Right cardiac atrium (tissue), 5 donors: ENCODE results near the gene BRD4. TPM values are rescaled to one million over a fixed set of nuclear protein-coding genes. Genes with fewer than 3 reads are reported as not detected.

Experiments used
- ATAC-seq, 2 donors: fragments of 200-7000 bp; cut with Tn5 transposase; one replicate each; pipeline versions ENCODE4 v1.8.0 to v1.9.1; 2020; ENCODE audit warnings: moderate library complexity in 2 of 2, mild to moderate bottlenecking in 1 of 2
- DNase-seq, 3 donors: peaks; one replicate each; pipeline ENCODE4 v3.0.0-alpha.2; 2020
- H3K27ac ChIP-seq: one replicate; pipeline ENCODE4 v1.5.1; 2013; ENCODE audit warnings: mild to moderate bottlenecking, low read length, control low read depth, moderate library complexity
- H3K27me3 ChIP-seq: one replicate; pipeline ENCODE4 v1.6.1; 2013; ENCODE audit not compliant: control insufficient read depth, insufficient read depth
- H3K4me1 ChIP-seq: one replicate; pipeline ENCODE4 v1.6.1; 2013; ENCODE audit warnings: low read length; ENCODE audit not compliant: control insufficient read depth, insufficient read depth
- H3K4me3 ChIP-seq: one replicate; pipeline ENCODE4 v1.5.1; 2013; ENCODE audit warnings: low read length, control low read depth
- H3K9me3 ChIP-seq: one replicate; pipeline ENCODE4 v1.6.1; 2013; ENCODE audit warnings: low read length; ENCODE audit not compliant: control insufficient read depth
- WGBS: extraction: QIAGEN DNeasy Blood & Tissue Kit; methylation state at CpG from one replicate; pipeline ENCODE4 v1.1.7; 2013; 5-methylcytosine and 5-hydroxymethylcytosine counted together
- intact Hi-C, 4 donors: fragments of 100-400 bp; cut with DNase I; formaldehyde crosslinking; loops; one replicate each; pipeline versions ENCODE4 v1.11.0 to v1.14.0; 2022 to 2023
- polyA plus RNA-seq: library from polyadenylated mRNA; stranded (reverse); fragments of 200-250 nt; gene quantifications from one replicate; pipeline ENCODE4 v1.2.3, GENCODE V29; 2013
- total RNA-seq, 4 donors: library from RNA; stranded (reverse); fragmentation: NEBNext Ultra II Directional; extraction: Animal tissue kit (Norgen Biotek cat#: 25700); gene quantifications; one replicate each; pipeline ENCODE4 v1.2.1, GENCODE V29; 2021
- donor health status: healthy with polysubstance abuse.
- donor health status: DM: no; HTN: yes; CAD: no.
- donor health status: DM: no; HTN: no; CAD: no.
- donor health status: DM: no; HTN: yes; CAD: no; lungs with severe emphysema.
- donor health status: DM: yes; HTN: yes; CAD: no.

BRD4 gene
- total and polyA plus RNA-seq, 5 donors: 29.6 to 62.8 (median 56.6) TPM

DNA sequence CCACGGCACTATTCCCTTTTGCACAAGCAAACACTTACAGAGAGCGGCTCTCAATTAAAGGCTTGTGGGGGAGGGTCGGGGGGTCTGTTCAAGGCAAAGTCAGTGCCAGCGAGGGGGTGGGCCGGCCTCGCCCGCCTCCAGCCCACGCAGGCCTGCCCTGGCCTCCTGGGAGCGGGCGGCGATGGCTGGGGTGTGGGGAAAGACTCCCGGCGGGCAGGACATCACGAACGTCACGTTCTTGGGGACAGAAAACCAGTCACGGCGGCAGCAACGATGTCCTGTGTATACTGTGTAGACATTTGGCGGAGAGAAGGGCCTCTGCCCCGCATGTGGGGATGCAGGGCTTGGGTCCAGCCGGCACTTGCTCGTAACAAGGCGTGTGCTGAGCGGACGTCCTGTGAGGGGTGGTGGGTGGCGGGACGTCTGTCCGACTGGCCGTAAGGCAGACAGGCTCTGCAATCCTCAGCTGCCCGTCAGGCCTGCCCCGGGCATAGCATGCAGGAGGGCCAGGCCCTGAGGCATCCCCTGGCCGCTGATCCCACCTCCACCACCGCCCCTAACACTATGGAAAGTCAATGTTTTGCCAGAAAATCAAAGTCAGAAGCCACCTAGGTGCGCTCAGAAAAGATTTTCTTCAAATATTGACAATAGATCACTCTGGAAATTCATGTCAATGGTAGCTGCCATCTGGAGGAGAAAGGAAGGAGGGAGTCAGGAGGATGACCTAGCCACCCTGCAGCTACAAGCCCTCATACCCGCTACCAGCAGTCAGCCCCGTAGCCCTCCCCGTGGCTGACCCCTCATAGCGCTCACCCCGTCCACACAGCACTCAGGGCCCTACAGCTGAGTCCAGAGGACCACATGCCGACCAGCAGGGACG, 94.3 kb downstream of the BRD4 start:
- no peaks in the 10 kb centered on the region for H3K9me3 ChIP-seq
- WGBS: 86% methylated on average over 42 of the region's 42 CpGs
- H3K27me3 ChIP-seq: no peaks in the 10 kb centered on the region
- no peak overlapping the region for H3K27ac ChIP-seq
- ATAC-seq (peak in 1 of 2 donors; percentile 2), DNase-seq (no peak)
- H3K4me1 ChIP-seq: no peaks in the 10 kb centered on the region
- intact Hi-C loops: no loop called here
- H3K4me3 ChIP-seq: no peak overlapping the region

DNA sequence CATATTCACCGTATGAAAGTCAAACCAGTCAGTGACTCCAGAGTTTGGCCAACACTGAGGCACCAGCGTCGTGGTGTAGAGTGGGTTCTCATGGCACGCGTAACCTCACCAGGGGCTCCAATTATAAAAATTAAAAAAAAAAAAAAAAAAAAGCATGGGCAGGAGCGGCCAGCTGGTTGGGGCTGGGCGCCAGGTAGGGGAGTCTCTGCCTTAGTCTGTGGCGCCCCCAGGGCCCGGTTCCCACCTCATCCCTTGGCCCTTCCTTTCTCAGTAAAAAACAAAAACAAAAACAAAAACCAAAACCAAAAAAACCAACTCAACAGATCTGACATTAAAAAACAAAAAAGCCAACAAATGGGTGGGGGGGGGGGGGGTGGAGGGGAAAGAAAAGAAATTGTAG, 95.5 kb downstream of the BRD4 start:
- no peak for ATAC-seq
- no peaks in the 10 kb centered on the region for H3K9me3 ChIP-seq
- intact Hi-C loops: no loop called here
- no peaks in the 10 kb centered on the region for H3K4me1 ChIP-seq
- no peak overlapping the region for H3K27ac ChIP-seq
- no peaks in the 10 kb centered on the region for H3K27me3 ChIP-seq
- WGBS: 93% methylated on average over 9 of the region's 9 CpGs
- no peak for DNase-seq
- H3K4me3 ChIP-seq: no peak overlapping the region

DNA sequence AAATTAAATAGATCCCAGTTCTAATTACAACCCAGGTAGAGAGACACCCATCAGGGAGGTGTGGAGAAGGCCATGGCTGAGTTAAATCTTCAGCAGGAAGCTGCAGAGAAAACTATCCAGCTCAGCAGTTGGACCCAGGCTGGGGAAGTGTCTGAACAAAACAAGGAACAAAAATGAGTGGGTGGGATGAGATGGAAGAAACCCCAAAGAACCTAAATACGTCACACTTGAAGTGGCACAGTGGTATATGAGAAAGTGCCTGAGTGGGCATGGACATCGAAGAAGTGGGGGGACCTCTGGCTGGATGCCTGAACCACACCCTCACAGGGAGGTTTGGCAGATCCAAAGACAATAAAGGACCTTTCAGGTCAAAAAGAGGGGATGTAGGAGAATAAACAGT, 96.6 kb downstream of the BRD4 start:
- H3K9me3 ChIP-seq: no peaks in the 10 kb centered on the region
- ATAC-seq (no peak), DNase-seq (no peak)
- no peaks in the 10 kb centered on the region for H3K4me1 ChIP-seq
- WGBS: 66% methylated on average over 2 of the region's 2 CpGs
- no peaks in the 10 kb centered on the region for H3K27me3 ChIP-seq
- no peak overlapping the region for H3K27ac ChIP-seq
- intact Hi-C loops: no loop called here
- H3K4me3 ChIP-seq: no peak overlapping the region

DNA sequence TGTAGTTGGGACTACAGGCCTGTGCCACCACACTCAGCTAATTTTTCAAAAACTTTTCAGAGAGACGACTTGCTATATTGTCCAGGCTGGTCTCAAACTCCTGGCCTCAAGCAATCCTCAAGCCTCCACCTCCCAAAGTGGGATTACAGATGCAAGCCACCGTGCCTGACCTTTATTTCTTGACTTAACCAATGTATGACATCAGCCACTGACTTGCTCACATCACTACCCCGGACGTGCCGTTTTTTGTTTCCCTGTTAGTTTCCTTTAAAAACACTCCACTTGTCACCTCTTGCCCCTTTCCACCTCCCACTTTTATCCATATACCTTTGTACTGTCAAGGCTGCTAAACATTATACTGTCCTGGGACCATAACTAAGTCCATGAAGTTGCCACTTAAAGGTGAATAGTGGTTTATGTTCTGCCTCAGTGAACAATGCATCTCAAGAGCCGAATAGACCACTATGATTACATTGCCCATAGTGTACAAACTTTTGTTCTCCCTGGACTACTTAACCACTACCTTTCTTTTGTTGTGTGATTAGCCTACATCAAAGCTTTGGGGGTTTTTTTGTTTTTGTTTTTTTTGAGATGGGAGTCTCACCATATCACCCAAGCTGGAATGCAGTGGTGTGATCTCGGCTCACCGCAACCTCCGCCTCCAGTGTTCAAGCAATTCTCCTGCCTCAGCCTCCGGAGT, 97.8 kb downstream of the BRD4 start:
- Histone ChIP-seq H3K4me3 (no peak overlapping the region), H3K27ac (no peak overlapping the region), H3K9me3 (no peaks in the 10 kb centered on the region), H3K27me3 (no peaks in the 10 kb centered on the region), H3K4me1 (no peaks in the 10 kb centered on the region)
- intact Hi-C loops: no loop called here
- ATAC-seq: no peak
- no peak for DNase-seq
- WGBS: 71% methylated on average over 10 of the region's 10 CpGs

DNA sequence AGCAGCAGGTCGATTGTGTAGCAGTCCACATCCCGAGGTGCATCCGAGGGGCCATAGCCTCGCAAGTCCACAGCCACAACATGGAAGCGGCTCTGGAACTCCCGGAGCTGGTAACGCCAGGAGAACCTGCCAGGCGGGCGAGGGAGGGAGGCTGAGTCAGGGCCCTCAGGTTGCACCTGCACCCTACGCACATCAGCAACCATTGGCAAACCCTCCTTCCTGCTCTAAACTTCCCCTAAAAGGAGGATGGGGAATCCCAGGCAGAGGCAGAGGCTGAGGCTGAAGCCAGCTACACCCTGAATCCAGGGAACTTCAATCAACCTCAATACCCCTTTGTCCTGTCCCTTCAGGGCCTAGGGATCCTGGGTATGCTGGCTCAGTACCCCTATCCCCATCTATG, 101.1 kb downstream of the BRD4 start:
- Histone ChIP-seq H3K27ac (no peak overlapping the region), H3K27me3 (no peaks in the 10 kb centered on the region), H3K4me1 (no peaks in the 10 kb centered on the region), H3K9me3 (no peaks in the 10 kb centered on the region), H3K4me3 (no peak overlapping the region)
- ATAC-seq: no peak
- intact Hi-C loops: no loop called here
- WGBS: 87% methylated on average over 10 of the region's 10 CpGs
- peak in 1 of 3 donors; percentile 42 for DNase-seq

DNA sequence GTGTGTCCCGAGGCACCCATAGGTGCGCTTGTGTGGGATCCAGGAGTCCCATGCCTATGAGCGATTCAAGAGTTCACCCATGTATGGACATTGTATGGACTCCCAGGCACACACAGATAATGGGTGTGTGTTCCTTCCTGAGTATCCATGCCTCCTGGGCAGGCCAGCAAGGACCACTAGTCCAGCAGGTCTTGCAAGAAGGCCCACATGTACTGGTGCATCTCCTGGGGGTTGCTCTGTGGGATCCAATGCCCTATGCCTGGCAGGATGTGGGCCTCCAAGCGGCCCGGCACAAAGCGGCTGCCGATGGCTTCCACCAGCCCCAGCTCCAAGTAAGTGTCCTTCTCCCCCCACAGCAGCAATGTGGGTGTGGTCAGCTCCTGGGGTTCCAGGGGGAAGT, 105.1 kb downstream of the BRD4 start:
- H3K27ac ChIP-seq: no peak overlapping the region
- H3K27me3 ChIP-seq: no peaks in the 10 kb centered on the region

DNA sequence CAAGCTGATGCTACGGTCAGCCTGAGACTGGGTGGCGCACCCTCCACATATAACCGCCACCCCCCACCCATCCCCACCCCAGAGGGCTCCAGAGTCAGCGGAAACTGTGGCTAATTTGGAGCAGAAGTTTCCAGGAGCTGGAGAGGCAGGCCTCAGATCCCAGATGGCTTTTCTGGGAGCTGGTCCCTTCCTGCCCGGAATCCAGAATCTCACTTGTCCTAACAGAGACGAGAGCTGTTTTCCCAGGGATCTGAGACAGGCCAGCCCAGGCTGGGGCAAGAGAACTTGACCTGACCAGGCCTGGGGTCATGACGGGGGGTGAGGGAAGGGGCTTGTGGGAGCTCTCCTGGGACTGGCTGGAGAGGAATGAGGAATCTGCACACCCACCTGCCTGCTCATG, 106.6 kb downstream of the BRD4 start:
- Histone ChIP-seq H3K4me1 (no peaks in the 10 kb centered on the region), H3K9me3 (no peaks in the 10 kb centered on the region), H3K27ac (no peak overlapping the region), H3K27me3 (no peaks in the 10 kb centered on the region), H3K4me3 (no peak overlapping the region)
- ATAC-seq (no peak), DNase-seq (no peak)
- 66% methylated on average over 7 of the region's 7 CpGs for WGBS
- intact Hi-C loops: no loop called here

More for the DNA sequence above, 105.1 kb downstream of the BRD4 start:
- no peak for DNase-seq
- 94% methylated on average over 7 of the region's 7 CpGs for WGBS
- intact Hi-C loops: no loop called here
- H3K4me3 ChIP-seq: no peak overlapping the region
- H3K9me3 ChIP-seq: no peaks in the 10 kb centered on the region
- no peaks in the 10 kb centered on the region for H3K4me1 ChIP-seq
- no peak for ATAC-seq

DNA sequence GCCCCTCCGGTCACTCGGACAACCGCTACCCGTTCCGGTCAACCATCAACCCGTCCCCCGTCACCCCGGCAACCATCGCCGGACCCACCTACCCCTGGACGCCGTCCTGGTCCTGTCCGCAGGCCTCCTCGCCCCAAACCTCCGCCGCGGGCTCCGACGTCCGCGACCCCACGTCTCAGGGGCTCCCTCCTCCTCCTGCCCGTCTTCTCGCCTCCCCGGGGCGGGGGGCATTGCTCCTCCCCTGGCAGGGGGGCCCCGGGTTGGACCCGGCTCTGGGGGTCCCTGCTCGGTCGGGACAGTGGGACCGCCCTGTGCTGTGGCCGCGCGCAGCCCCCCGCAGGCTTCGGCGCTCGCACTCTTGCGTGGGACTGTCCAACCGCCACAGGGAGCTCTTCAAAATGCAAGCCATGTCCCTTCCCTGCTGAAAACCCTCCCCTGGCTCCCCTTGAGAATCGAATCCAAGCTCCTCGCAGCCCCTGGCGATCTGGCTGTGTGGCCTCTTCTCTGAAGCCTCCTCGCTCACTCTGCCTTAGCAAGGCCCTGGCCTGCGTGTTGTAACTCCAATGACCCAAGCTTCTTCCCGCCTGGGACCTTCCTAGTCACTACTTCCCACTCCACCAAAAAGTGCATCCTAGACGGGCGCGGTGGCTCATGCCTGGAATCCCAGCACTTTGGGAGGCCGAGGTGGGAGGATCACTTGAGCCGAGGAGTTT, 108.5 kb downstream of the BRD4 start:
- intact Hi-C loops: no loop called here
- WGBS: 8% methylated on average over 51 of the region's 51 CpGs
- ATAC-seq: peak; percentile 7 to 35
- Histone ChIP-seq H3K27ac (peak overlapping the region; percentile 55), H3K27me3 (no peaks in the 10 kb centered on the region), H3K9me3 (no peaks in the 10 kb centered on the region), H3K4me3 (peak overlapping the region; percentile 68), H3K4me1 (no peaks in the 10 kb centered on the region)
- no peak for DNase-seq

DNA sequence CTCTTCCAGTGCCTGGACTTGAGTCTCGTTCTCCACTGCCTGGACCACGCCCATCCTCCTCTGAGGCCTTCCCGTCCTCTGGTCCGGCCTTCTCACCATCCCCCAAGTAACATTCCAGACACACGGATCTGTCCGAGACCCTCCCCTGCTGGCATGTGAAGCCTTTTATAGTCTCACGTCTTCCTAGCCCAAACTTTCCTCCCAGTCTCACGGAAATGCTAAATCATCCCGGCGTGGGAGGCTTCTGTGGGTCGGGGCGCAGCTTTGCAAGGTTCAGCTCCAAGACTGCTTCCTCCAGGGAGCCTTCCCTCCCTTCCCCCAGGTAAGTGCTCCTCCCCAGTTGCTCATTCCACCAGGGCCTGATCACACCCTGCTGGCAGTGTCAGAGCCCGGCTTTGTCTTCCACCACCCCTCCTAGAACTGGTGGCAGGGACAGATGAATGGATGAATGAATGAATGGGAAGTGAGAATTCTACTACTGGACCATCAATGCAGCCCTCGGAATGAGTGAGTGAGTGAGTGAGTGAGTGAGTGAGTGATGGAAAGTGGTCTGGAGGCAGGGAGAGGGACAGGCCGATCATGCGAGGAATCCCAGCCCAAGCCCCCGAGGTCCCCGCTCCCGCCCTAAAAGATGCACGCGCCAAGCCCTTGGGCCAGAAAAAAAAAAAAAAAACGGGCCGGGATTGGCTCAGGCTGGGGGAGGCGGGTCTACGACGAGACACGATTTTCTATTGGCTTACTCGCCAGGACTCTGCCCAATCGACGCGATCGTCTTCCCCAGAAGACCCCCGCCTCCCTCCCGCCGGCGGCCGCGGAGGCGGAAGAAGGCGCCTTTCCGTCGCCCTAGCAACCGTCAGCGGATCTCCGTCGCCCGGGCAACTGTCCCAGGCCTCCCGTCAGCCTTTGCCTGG, 109.3 kb downstream of the BRD4 start:
- intact Hi-C loops: no loop called here
- Histone ChIP-seq H3K27ac (peak overlapping the region; percentile 10), H3K4me3 (peak overlapping the region; percentile 68), H3K27me3 (no peaks in the 10 kb centered on the region), H3K9me3 (no peaks in the 10 kb centered on the region), H3K4me1 (no peaks in the 10 kb centered on the region)
- WGBS: under 1% methylated on average over 48 of the region's 48 CpGs
- ATAC-seq (peak; percentile 97 to 98), DNase-seq (peak; percentile 95 to 98 (median 97))

DNA sequence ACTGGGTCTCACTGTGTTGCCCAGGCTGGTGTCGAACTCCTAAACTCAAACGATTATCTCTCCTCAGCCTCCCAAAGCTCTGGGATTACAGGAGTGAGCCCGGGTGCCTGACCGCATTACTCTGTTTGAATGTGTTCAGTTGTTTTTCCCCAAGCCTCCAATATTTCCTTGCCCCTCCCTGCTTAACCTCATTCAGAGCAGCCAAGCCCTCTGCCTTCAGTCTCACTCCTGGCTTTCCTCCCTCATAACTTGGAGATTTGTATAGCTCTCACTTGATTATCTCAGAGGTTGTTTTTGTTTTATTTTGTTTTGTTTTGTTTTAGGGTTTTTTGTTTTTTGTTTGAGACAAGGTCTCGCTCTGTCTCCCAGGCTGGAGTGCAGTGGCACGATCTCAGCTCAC, 111.5 kb downstream of the BRD4 start:
- DNase-seq: no peak
- WGBS: 54% methylated on average over 6 of the region's 6 CpGs
- Histone ChIP-seq H3K27me3 (no peaks in the 10 kb centered on the region), H3K9me3 (no peaks in the 10 kb centered on the region), H3K4me3 (no peak overlapping the region), H3K27ac (no peak overlapping the region), H3K4me1 (no peaks in the 10 kb centered on the region)
- intact Hi-C loops: no loop called here
- no peak for ATAC-seq
